NCI-H526 treated with DMSO at 0.1 percent for 48 hours (cell line): ENCODE data around the gene CNST.
A peak's percentile ranks its signal among the peaks of the same experiment; 100 is the strongest.
"Not testable (repeated sequence)": the region's sequence is repeated elsewhere in the genome, so short reads cannot be mapped to it uniquely, and the experiment has no call there.

ENCODE experiments used
- DNase-seq: peaks from one replicate; lab custom pipeline; 2025; lab: John Stamatoyannopoulos, UW

Gene CNST

GRCh38 chr1:246678816-246679793 lies 112.8 kb downstream of the CNST start:
- no peak for DNase-seq

DNA sequence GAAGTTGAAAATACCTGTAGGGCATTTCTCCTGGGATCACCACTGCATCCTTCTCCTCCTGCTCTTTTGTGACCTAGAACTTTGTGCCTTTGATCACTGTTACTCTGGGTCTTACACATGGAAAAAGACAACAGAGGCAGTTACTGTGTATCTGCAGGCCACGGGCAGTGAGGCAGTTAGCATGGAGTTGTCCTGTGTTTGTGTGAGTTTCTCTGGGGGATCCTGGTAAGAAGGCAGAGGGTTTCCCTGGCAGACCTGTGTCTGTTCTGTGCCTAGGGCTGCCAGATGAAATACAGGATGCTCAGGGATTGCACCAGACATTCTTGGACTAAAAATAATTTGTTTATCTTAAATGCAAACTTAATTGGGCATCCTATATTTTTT lies 113.5 kb downstream of the CNST start:
- DNase-seq: no peak

DNA sequence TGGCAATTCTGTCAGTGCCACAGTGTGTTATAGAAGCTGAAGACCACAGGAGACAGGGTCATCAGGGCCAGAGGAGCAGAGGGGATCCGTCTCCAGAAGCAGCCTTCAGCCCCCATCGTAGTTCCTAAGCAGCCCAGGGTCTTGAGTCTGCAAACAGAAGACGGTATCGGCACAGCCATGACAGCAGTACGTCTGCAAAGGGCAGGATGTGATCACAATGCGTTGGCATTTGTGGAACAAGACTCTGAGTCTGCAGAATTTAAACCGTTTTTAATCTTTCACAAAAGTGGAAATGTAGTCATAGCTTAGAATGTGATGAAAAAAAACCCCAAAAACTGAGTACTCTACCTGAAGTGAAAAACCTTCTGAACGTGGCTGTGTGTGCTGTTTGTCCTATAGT lies 113.9 kb downstream of the CNST start:
- no peak for DNase-seq

GRCh38 chr1:246680696-246681130 lies 114.5 kb downstream of the CNST start:
- no peak for DNase-seq

- DNase-seq: no peak
Measured at GRCh38 chr1:246681900-246682895, 115.9 kb downstream of the CNST start.

- no peak for DNase-seq
Measured at GRCh38 chr1:246683521-246683920, 117.3 kb downstream of the CNST start.

GRCh38 chr1:246687002-246687401 lies 120.7 kb downstream of the CNST start:
- DNase-seq: no peak

- peak; percentile 45 for DNase-seq
Measured at GRCh38 chr1:246689409-246690008, 123.3 kb downstream of the CNST start.

GRCh38 chr1:246690100-246690499 lies 123.8 kb downstream of the CNST start:
- DNase-seq: no peak

- DNase-seq: no peak
Measured at GRCh38 chr1:246691622-246692495, 125.6 kb downstream of the CNST start.

GRCh38 chr1:246694213-246694895 lies 128.1 kb downstream of the CNST start:
- not testable (repeated sequence) for DNase-seq

DNA sequence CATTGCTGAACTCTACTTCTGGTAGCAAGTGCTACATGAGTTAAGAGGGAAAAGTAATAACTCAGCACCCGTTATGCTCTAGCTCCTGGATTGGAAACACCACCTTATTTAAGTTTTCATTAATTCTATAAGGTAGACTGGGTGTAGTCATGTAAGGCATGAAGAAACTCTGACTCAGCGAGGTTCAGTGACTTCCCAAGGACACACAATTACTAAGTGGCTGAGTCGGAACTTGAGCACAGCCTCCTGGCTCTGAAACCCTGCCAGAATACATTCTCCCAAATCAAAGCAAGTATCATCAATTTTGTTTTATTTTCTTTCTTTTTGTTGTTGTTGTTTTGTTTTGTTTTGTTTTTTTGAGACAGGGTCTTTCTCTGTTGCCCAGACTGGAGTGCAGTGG lies 128.9 kb downstream of the CNST start:
- no peak for DNase-seq

DNA sequence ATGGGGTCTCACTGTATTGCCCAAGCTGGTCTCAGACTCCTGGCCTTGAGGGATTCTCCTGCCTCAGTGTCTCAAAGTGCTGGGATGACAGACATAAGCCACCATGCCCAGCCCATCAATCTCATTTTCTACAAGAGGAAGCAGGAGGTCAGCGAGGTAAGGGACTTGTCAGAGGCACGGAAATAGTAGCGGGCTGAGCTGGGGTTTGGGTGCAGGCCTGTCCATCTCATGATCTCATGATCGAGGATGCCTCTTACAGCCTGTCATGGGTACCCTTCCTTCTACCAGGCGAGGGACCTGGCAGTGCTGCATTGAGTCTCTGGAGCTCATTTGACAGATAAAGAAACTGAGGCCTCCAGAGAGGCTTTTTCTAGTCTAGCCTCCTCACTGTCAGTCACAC lies 129.4 kb downstream of the CNST start:
- no peak for DNase-seq

DNA sequence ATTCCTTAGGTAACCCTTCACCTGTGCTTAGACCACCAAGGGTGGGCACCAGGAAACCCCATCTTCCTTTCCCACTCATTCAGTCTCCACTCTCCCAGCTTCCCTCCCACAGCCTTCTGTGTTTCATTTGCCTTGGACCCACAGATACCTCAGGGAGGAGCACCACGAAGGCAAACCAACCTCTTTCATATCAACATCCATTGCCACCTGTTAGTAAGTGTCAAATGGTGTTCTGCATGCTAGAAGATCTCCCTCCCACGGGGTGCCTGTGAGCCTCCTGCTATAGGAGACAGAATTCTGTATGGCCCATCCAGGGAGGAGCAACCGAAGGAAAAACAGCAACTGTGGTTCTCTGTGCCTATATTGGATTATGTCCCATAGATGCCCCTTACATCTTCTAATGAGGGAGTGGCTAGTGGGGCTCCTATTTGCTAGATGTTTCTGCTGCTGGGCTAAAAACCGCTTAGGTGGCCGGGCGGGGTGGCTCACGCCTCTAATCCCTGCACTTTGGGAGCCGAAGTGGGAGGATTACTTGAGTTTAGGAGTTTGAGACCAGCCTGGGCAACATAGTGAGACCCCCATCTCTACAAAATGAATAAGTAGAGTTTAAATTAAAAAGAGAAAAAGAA lies 132.3 kb downstream of the CNST start:
- DNase-seq: no peak

DNA sequence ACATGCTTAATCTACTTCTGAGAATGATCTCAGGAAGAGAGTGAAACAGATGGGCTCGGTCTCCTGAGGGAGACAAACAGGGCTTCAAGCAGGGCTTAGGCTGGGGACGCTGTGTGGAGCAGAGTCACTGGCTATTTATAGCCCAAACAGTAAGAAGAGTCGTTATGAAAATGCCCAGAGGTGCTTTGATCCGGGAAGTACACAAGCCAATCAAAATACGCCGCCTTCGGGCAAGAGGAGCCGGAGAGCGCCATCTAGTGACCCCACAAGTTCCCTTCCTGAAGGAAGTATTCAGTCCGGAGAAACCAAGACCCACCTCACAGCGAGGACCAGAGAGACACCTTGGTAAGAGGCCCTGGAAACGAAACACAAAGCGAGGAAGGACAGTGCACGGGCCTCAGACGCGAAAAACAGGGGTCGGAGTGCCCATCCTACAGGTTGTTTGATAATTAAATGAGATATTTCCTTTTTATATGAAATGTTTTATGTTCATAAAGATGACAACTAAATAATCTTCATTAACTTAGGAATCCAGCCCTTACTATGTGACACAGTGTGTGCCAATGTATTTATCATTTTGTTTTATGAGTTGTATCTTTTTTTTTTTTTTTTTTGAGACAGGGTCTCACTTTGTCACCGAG lies 133.0 kb downstream of the CNST start:
- peak; percentile 21 for DNase-seq

DNA sequence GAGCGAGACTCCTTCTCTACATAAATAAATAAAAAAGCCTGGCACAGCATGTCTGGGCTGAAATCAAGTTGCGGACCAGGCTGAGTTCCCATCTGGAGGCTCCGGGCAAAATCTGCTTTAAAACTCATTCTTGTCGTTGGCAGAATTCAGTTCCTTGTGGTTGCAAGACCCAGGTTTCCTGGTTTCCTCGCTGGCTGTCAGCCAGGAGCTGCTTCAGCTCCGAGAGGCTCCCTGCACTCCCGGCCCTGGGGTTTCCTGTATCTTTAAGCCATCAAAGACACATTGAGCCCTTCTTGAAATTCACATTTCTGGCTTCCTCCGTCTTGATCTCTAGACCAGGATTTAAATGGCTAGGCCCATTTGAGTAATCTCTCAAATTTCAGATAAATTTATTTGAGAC lies 137.3 kb downstream of the CNST start:
- no peak for DNase-seq

GRCh38 chr1:246705368-246705767 lies 139.1 kb downstream of the CNST start:
- DNase-seq: no peak

- DNase-seq: no peak
Measured at GRCh38 chr1:246708166-246708565, 141.9 kb downstream of the CNST start.

- no peak for DNase-seq
Measured at GRCh38 chr1:246709196-246709595, 142.9 kb downstream of the CNST start.

DNA sequence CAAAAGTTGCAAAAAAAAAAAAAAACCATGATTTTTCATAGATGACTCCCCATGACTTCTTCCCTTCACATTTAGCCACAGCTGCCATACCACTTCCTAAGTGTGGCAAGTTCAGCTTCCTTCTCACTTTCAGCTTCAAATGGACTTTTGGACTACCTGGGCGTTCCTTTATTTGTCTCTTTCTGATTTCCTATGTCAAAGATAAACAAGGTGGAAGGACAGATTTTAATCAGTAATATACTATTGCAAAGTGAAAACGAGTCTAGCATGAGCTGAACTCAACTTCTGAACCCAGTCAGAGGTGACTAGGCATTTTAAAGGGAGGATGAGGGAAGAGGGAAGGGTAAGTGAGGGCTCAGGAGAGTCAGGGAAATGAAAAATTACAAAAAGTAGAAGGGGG lies 143.6 kb downstream of the CNST start:
- no peak for DNase-seq
